ENCODE measurements around the gene ALOX12B. TPM values are rescaled to one million over a fixed set of nuclear protein-coding genes. Genes with fewer than 3 reads are reported as not detected.

The ALOX12B gene
- 0.99 TPM for total RNA-seq

DNA sequence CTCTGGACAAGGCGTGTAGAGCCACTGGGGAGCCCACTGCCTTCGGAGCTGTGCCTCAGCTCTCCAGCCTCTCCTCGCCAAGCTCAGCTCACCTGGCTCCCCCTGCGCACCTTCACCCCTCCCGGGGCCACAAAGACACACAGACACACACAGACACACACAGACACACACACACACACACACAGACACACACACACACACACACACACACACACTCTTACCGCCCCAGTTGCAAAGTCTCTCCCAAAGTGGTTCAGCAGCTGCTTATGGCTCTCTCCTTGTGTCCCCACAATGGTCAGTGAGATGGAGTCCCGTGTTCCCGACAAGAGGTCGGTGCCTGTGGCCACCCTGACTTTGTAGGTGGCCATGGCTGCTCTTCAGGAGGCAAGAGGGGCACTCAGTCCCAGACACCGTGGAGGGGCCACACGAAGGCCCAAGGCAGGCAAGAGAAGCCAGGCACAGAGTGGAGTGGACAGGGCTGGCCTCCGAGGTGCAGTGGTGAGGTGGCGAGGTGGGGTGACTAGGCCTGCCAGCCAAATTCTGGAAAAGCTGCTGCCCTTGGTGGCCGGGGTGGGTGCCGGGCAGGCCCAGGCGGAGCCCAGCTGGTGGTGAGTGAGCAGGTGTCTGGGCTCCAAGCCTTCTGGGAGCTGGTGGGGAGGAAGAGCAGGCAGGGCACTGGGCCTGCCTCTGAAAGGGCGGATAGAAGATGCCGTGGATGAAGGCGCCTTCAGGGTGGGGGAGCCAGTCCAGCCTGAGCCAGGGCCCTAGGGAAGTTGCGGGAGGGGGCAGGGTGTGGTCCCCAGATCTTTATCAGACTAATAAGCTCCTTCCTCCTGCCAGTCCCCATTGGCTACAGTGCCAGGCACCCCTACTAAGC is at the start of gene ALOX12B:
ALOX12B (minus strand) TSS at position 642 of the 877 bp plus-strand sequence; CDS start at position 368, 274 bp downstream.

DNA sequence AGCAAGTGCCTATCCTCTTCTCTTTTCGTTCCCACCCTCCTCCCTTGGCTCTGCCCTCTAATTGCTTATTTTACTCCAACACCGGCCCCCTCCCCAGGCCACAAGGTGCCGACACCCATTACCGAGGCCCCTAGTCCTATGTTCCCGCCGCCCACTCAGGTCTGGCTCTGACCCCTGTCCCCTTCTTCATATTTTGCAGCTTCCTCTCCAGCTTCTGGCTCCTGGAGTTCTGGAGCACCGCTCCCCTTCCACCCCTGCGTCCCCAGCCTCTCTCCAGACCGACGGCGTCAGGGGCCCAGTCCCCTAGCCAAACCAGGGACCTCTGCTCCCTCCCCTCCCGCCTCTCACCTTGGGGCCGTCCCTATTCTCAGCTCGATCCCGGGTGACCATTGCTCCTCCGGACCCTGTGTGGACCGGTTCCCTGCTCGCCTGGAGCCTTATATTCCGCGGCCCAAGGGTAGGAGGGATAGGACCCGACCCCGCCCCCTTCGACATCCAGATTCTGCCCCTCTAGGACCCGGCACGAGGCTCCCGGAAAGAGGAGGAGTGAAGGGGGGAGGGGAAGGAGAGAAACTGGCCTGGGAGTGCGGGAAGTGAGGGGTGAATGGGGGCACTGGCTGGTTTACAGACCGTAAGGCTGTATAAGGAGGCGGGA is 36.3 kb upstream of the ALOX12B start, which contains the start of gene HES7:
HES7 (minus strand) TSS at position 412 of the 655 bp plus-strand sequence; CDS start at position 390, 22 bp downstream.

DNA sequence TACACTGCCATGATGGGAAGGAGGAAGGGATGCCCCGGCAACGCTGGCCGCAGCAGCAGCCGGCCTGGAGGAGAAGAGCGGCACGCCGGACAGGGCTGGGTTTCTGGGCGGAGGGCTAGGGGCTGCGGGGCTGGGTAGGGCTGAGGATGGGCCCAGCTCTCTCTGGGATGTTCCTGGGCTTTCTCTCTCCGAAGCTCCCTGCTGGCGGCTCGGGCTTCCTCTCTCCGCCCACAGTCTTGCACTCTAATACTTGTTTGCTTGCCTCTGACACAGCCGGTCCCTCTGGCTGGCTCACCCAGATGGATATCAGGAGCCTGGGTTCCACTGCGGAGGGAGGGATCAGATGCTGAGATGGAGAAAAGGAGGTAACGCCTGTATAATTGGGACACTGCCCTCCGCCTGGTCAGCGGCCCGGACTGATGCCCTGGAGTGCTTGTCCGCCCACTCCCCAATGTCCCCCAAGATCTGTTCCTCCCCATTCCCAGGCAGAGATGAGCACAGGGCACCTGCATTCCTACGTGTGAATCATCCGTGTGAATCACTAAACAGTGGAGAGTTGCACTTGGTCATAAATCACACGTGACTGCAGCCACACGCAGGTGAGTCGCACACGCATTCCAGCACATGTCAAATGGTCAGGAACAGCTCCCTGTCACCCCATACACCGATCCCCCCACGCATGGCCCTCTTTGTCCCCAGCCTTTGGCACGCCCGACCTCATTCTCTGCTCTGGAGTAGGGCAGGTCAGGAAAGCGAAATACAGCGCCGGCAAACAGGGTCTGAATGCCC is 30.7 kb upstream of the ALOX12B start, which contains the start of gene ALOXE3:
ALOXE3 (minus strand) TSS at position 535 of the 789 bp plus-strand sequence; CDS start at position 11, 524 bp downstream.

DNA sequence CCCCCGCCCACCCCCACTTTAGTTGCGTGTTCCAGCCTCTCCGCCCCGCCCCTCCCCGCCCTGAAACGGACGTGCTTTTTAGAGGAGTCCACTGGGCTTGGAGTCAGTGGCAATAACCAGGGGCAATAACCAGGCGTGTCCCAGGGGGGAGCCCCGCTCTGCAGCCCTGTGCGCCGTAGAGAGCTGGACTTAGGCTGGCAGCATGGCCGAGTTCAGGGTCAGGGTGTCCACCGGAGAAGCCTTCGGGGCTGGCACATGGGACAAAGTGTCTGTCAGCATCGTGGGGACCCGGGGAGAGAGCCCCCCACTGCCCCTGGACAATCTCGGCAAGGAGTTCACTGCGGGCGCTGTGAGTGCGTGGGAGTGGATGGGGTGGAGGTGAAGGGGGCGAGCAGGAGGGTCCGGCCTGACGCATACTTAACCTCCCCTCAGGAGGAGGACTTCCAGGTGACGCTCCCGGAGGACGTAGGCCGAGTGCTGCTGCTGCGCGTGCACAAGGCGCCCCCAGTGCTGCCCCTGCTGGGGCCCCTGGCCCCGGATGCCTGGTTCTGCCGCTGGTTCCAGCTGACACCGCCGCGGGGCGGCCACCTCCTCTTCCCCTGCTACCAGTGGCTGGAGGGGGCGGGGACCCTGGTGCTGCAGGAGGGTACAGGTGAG is 48.4 kb downstream of the ALOX12B start, which contains the start of gene ALOX15B:
ALOX15B (plus strand) TSS at position 106 of the 657 bp plus-strand sequence; CDS start at position 203, 97 bp downstream.

Other genes starting within 250 kb of the ALOX12B start
- gene TMEM88, start 232.7 kb downstream of the ALOX12B start, total RNA-seq: 4.4 TPM
- gene NAA38, start 230.2 kb downstream of the ALOX12B start, total RNA-seq: 24.0 TPM
- gene CYB5D1, start 229.7 kb downstream of the ALOX12B start, total RNA-seq: 24.2 TPM
- gene CHD3, start 198.9 kb downstream of the ALOX12B start, total RNA-seq: 140 TPM
- 32.9 TPM for gene RNF227, start 171.4 kb downstream of the ALOX12B start, total RNA-seq
- 8.0 TPM for gene KCNAB3, start 157.9 kb downstream of the ALOX12B start, total RNA-seq
- 35.0 TPM for gene TRAPPC1, start 155.8 kb downstream of the ALOX12B start, total RNA-seq
- 30.6 TPM for gene CNTROB, start 155.5 kb downstream of the ALOX12B start, total RNA-seq
- gene GUCY2D, start 85.1 kb downstream of the ALOX12B start, total RNA-seq: 26.8 TPM
- 0.27 TPM for gene ALOX15B, start 48.7 kb downstream of the ALOX12B start, total RNA-seq
- not detected for gene ALOXE3, start 30.8 kb upstream of the ALOX12B start, total RNA-seq
- gene HES7, start 36.4 kb upstream of the ALOX12B start, total RNA-seq: not detected
- 75.9 TPM for gene PER1, start 64.7 kb upstream of the ALOX12B start, total RNA-seq
- 47.6 TPM for gene VAMP2, start 75.2 kb upstream of the ALOX12B start, total RNA-seq
- gene TMEM107, start 88.7 kb upstream of the ALOX12B start, total RNA-seq: 34.0 TPM
- 8.2 TPM for gene BORCS6, start 102.5 kb upstream of the ALOX12B start, total RNA-seq
- gene AURKB, start 122.9 kb upstream of the ALOX12B start, total RNA-seq: 16.6 TPM
- gene CTC1, start 160.3 kb upstream of the ALOX12B start, total RNA-seq: 30.5 TPM
- gene PFAS, start 161.6 kb upstream of the ALOX12B start, total RNA-seq: 26.1 TPM
- gene RANGRF, start 201.0 kb upstream of the ALOX12B start, total RNA-seq: 12.0 TPM
- gene SLC25A35, start 207.7 kb upstream of the ALOX12B start, total RNA-seq: 1.0 TPM
- gene ARHGEF15, start 222.5 kb upstream of the ALOX12B start, total RNA-seq: 7.3 TPM